Erythroblast (primary cell): ENCODE results near the gene BRF1.
"Not testable (repeated sequence)": the region's sequence is repeated elsewhere in the genome, so short reads cannot be mapped to it uniquely, and the experiment has no call there.

ENCODE experiments used
- DNase-seq, 2 experiments: peaks; one replicate each; lab custom pipeline; 2025; lab: John Stamatoyannopoulos, UW
- GATA1 ChIP-seq: IDR thresholded peaks from 2 replicates; pipeline ENCODE4 v1.6.1; 2011; ENCODE audit warnings: low read depth, mild to moderate bottlenecking, control low read depth, low read length, moderate library complexity
- POLR2A ChIP-seq: IDR thresholded peaks from 2 replicates; pipeline ENCODE4 v1.6.1; 2011; ENCODE audit warnings: mild to moderate bottlenecking, low read length

Gene BRF1

DNA sequence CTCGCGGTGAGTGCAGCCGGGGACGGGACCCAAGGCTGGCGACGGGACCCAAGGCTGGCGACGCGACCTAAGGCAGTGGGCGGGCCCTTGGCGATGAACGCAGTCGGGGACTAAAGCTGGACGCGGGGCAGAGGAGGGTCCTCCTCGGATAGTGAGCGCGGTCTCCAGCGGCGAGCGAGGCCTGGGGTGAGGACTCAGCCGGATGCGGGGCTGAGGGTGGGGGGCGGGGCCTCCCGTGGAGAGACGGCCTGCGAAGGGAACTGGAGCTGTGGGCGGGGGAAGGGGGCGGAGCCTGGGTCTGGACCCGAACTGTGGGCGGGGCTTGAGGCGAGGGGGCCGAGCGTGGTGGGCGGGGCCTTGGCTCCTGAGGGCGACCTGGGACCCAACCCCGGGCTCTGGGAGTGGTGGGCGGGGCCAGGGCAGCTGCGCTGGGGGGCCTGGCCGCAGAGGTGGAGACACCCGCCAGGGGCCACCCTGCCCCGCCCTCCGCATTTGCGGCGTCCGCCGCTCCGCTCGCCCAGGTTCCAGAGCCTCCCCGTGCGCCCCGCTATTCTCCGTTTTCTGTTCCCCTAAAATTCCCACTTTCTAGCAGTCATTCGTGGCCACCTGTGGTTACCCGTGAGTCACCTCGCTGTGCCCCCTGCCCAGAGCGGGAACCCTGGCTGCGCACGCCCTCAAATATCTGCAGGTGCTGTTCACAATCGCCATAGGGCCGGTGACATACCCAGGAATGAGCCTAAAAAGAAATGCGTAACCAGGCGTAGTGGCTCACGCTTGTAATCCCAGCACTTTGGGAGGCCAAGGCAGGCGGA lies 508 bp upstream of the BRF1 start:
- TF ChIP-seq GATA1 (no peak), POLR2A (peak; percentile 47)
- DNase-seq, result peak; percentile 95 to 96

DNA sequence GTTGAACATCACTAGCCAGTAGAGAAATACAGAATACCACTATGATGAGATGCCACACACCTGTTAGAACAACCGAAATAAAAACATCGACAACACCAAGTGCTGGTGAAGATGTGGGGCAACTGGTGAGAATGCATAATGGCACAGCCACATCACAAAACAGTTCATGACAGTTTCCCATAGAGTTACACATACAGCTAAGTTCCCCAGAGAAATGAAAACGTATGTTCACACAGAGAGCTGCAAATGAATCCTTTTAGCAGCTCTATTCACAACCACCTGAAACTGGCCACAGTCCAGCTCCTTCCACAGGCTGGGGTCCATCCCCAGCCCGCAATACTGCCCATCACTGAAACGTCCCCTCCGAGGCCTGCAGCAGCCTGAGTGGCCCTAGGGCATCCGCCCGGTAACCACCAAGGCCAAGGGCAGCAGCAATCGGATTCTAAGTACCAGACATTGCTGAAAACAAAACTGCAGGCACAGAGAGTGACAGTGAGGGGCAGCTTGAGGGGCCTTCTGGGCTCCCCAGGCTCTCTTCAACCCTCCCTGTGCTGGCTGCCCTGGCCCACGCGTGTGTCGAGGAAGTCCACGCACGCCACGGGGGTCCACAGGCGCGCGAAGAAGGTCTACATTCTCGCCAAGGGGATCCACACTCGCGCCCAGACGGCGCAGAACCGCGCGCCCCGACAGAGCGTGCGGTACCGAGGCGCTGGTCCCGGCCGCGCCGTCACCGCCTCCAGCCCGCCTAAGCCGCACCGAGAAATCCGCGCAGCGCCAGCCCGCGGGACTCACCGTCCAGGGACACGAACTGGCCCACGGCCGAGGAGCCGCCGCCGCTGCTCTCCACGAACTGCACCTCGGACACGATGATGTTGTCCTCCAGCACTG lies 903 bp downstream of the BRF1 start:
- DNase-seq, result peak; percentile 74 to 77
- TF ChIP-seq POLR2A, result no peak

- DNase-seq, result not testable (repeated sequence)
Observed at GRCh38 chr14:105297311-105297710, 3.5 kb downstream of the BRF1 start.

DNA sequence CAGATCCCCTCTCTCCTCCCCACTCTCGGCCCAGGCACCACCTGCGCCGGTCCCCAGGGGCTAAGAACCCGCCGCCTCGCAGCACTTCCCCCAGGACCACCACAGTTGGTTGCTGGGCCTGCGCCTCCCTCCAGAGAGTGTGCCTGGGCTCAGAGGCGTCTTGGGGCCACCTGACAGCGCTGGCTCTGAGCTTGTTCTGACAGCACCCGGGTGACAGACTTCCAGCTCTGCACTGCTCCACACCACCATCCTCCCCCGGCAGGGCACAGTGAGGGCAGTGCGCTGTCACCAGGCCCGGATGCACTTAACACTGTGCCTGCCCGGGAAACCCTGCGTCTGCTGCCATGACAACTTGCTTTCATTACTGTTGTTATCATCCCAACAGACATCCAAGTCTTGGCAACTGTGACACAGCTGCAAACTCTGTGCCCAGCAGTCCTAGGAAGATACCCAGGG lies 6.6 kb downstream of the BRF1 start:
- TF ChIP-seq POLR2A, result peak; percentile 35
- TF ChIP-seq GATA1, result no peak
- peak; percentile 59 to 72 for DNase-seq

DNA sequence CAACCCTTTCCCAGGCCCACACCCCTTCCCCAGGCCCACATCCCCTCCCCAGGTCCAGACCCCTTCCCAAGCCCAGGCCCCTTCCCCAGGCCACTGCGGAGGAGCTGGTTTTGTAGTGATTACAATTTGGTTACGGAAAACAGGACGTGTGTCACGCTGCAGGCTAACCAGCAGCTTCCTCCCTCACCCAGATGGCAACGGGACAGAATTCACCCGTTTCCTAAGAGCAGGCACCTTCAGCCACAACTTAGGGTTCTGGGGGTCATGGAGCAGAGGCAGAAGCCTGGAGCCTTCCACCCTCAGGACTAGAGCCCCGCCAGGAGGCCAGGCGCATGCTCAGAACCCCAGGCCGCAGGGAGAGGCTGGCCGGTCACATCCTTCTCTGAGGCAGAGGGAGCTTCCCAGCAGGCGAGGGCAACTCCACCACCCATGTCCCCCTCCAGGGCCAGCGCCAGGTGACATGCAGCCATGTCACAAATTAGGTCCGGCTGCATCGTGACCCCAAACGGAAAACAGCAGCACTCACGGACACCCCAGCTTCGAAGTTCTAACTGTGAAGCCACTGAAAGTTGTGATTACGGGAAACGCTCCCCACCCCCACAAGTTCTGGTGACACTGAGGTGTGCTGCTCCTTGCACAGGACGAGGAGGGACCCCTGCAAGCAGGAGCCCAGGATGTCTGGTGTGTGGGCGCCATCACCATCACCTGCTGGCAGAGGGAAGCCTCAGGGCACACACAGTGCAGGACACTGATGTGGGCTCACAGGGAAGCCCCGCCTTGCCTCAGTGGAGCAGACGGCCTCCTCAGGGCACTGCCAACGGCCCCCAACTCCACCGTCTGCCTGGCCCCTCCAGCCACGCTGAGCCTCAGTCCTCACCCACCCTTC lies 7.7 kb downstream of the BRF1 start:
- no peak for DNase-seq
- TF ChIP-seq POLR2A (no peak), GATA1 (no peak)

GRCh38 chr14:105290621-105291346 lies 10.0 kb downstream of the BRF1 start:
- DNase-seq, result peak in 1 of 2 experiments; percentile 14
- TF ChIP-seq GATA1 (no peak), POLR2A (no peak)

DNA sequence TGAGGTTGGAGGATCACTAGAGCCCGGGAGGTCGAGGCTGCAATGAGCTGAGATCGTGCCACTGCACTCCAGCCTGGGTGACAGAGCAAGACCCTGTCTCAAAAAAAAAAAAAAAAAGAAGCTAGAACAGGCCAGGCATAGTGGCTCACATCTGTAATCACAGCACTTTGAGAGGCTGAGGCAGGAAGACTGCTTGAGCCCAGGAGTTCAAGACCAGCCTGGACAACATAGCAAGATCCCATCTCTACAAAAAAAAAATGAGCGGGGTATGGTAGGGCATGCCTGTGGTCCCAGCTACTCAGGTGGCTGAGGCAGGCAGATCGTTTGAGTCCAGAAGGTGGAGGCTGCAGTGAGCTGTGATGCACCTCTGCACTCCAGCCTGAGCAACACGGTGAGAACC lies 11.9 kb downstream of the BRF1 start:
- DNase-seq, result not testable (repeated sequence)

- DNase-seq, result no peak
- TF ChIP-seq POLR2A (no peak), GATA1 (no peak)
Observed at GRCh38 chr14:105287249-105288102, 13.3 kb downstream of the BRF1 start.

DNA sequence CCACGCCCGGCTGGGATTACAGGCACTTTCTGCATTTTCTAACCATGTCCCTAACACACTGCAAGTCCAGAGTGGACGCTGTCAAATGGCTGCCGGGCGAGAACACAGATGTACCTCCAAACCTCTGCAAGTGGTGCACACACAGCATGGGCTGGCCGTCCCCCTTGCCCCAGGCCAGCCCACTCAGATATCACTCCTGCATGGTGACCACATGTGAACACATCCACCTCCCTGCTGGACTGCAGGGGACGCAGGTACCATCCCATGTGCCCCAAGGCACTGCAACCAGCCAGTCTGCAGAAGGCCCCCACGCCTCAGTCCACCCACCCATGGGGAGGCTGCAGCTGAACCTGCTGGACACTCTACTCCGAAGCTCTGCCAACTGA lies 14.0 kb downstream of the BRF1 start:
- TF ChIP-seq GATA1, result no peak
- TF ChIP-seq POLR2A, result no peak
- no peak for DNase-seq

DNA sequence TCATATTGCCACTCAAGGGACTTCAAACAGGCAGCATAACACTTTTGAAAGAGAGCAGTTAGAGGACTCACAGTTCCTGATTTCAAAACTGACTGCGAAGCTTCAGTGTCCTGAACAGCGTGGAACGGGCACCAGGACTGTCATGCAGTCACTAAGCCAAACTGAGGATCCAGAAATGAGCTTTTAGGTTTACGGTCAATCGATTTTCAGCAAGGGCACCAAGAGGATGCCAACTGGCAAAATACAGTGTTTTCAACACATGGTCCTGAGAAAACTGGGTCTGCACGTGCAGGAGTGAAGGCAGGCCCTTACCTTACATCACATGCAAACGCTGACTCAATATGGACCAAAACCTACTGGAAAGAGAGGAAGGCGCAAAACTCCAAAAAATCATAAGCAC lies 15.6 kb downstream of the BRF1 start:
- TF ChIP-seq POLR2A (no peak), GATA1 (no peak)
- DNase-seq, result no peak

GRCh38 chr14:105283899-105284298 lies 16.9 kb downstream of the BRF1 start:
- no peak for DNase-seq
- TF ChIP-seq POLR2A, result no peak
- TF ChIP-seq GATA1, result no peak

DNA sequence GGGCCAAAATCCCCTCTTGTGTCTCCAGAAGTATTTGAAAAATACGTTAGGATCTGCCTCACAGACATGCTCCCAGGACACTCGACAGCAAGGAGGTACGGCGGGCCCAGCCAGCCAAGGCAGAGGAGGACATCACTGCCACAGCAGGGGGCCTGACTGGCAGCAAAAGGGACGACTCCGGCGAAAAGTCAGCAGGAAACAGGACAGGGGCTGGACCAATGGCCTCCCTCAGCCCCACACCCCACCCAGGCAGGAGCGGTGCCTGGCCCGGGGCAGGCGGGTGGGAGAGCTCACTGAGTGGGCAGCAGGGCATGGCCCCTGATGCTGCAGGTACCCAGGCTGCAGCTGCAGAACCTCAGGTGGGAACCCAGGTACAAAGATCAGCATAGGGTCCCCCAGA lies 17.8 kb downstream of the BRF1 start:
- DNase-seq, result no peak
- TF ChIP-seq GATA1, result no peak
